GM23248 (cell line): ENCODE data around the gene IFT52. TPM values are rescaled to one million over a fixed set of nuclear protein-coding genes. Genes with fewer than 3 reads are reported as not detected.
"Not testable (repeated sequence)": the region's sequence is repeated elsewhere in the genome, so short reads cannot be mapped to it uniquely, and the experiment has no call there.

Experiments used
- DNase-seq: peaks from one replicate; pipeline ENCODE4 v3.0.0-alpha.2; 2015
- H2AFZ ChIP-seq: fragments of 200-600 bp; sonication (generic); 2 replicates; pipeline ENCODE4 v1.6.1; 2016; ENCODE audit warnings: antibody characterized with exemption
- H3F3A ChIP-seq: fragments of 200-600 bp; sonication (generic); 2 replicates; pipeline ENCODE4 v1.6.1; 2016; ENCODE audit warnings: mild to moderate bottlenecking, antibody characterized with exemption, mixed run types; ENCODE audit not compliant: insufficient read depth
- H3K27ac ChIP-seq: fragments of 200-600 bp; sonication (generic); 2 replicates; pipeline ENCODE4 v1.5.1; 2016; ENCODE audit warnings: mild to moderate bottlenecking
- H3K27me3 ChIP-seq: fragments of 200-600 bp; sonication (generic); replicated peaks from 2 replicates; pipeline ENCODE4 v1.6.1; 2016; ENCODE audit warnings: mild to moderate bottlenecking; ENCODE audit not compliant: insufficient read depth
- H3K36me3 ChIP-seq: fragments of 200-600 bp; sonication (generic); 2 replicates; pipeline ENCODE4 v1.6.1; 2016; ENCODE audit warnings: low read depth, mild to moderate bottlenecking
- H3K4me1 ChIP-seq: fragments of 200-600 bp; sonication (generic); 2 replicates; pipeline ENCODE4 v1.6.1; 2016; ENCODE audit warnings: mild to moderate bottlenecking; ENCODE audit not compliant: insufficient read depth
- H3K4me2 ChIP-seq: fragments of 200-600 bp; sonication (generic); one replicate; pipeline ENCODE4 v1.6.1; 2016; ENCODE audit warnings: mild to moderate bottlenecking; ENCODE audit not compliant: unreplicated experiment
- H3K4me3 ChIP-seq: fragments of 200-600 bp; sonication (generic); 2 replicates; pipeline ENCODE4 v1.5.1; 2016; ENCODE audit warnings: mild to moderate bottlenecking
- H3K79me2 ChIP-seq: fragments of 200-600 bp; sonication (generic); 2 replicates; pipeline ENCODE4 v1.6.1; 2016; ENCODE audit warnings: mild to moderate bottlenecking; ENCODE audit not compliant: insufficient read depth
- H3K9ac ChIP-seq: fragments of 200-600 bp; sonication (generic); 2 replicates; pipeline ENCODE4 v1.6.1; 2016; ENCODE audit warnings: mild to moderate bottlenecking
- H3K9me2 ChIP-seq: fragments of 200-600 bp; sonication (generic); 2 replicates; pipeline ENCODE4 v1.6.1; 2016; ENCODE audit warnings: mixed run types, mild to moderate bottlenecking, moderate library complexity; ENCODE audit not compliant: insufficient read depth
- H3K9me3 ChIP-seq: fragments of 200-600 bp; sonication (generic); one replicate; pipeline ENCODE4 v1.6.1; 2017; ENCODE audit warnings: low read depth
- H4K20me1 ChIP-seq: fragments of 200-600 bp; sonication (generic); 2 replicates; pipeline ENCODE4 v1.6.0; 2016; ENCODE audit not compliant: insufficient read depth
- EZH2 ChIP-seq: fragments of 200-600 bp; sonication (generic); IDR thresholded peaks from 2 replicates; pipeline ENCODE4 v1.6.1; 2018; ENCODE audit warnings: antibody characterized with exemption, mild to moderate bottlenecking; ENCODE audit not compliant: insufficient read depth, poor library complexity, severe bottlenecking
- EZH2phosphoT487 ChIP-seq: fragments of 200-600 bp; sonication (generic); IDR thresholded peaks from 2 replicates; pipeline ENCODE4 v1.6.1; 2018; ENCODE audit warnings: antibody characterized with exemption, moderate library complexity, mild to moderate bottlenecking, low read depth; ENCODE audit not compliant: insufficient read depth
- WGBS, 2 experiments: methylation state at CpG; one replicate each; pipeline ENCODE4 v1.1.6; 2015 to 2017; ENCODE audit warnings: low lambda C conversion rate in 2 of 2, low coverage in 1 of 2; ENCODE audit errors: missing lambda C conversion rate in 2 of 2; 5-methylcytosine and 5-hydroxymethylcytosine counted together
- in situ Hi-C: fragments of 300-500 bp; cut with MboI; formaldehyde crosslinking; loops from 2 replicates; pipeline ENCODE4 v1.15.0; 2020
- polyA plus RNA-seq: library from polyadenylated mRNA; unstranded; fragments of >200 nt; fragmentation: Nextera tagmentation; extraction: Ambion mirVana; gene quantifications from 2 replicates; pipeline ENCODE4 v1.2.1, GENCODE V29; 2016
- total RNA-seq: library from RNA; depleted of rRNA; stranded (reverse); fragments of >200 nt; shearing (Covaris generic); gene quantifications from 2 replicates; pipeline ENCODE4 v1.2.3, GENCODE V29; 2014

Gene IFT52
- total and polyA plus RNA-seq, 2 experiments from 2014 or later: 40.2 to 51.7 TPM

GRCh38 chr20:43590036-43590391 is 723 bp upstream of the IFT52 start:
- no peak for TF ChIP-seq EZH2
- TF ChIP-seq EZH2phosphoT487: no peak
- peak overlapping the region; percentile 78 for H3K27ac ChIP-seq
- no peaks in the 10 kb centered on the region for H4K20me1 ChIP-seq
- H3K9me3 ChIP-seq: no peaks in the 10 kb centered on the region
- H3K4me1 ChIP-seq: peaks cover 14% of the 10 kb centered on the region
- in situ Hi-C loops: no loop called here
- no peaks in the 10 kb centered on the region for H3F3A ChIP-seq
- no peaks in the 10 kb centered on the region for H3K36me3 ChIP-seq
- H3K4me2 ChIP-seq: peak overlapping the region; percentile 80
- no peaks in the 10 kb centered on the region for H3K9me2 ChIP-seq
- H2AFZ ChIP-seq: peak overlapping the region; percentile 96
- H3K27me3 ChIP-seq: no peaks in the 10 kb centered on the region
- no peak for DNase-seq
- H3K9ac ChIP-seq: peak overlapping the region; percentile 78
- peaks cover 28% of the 10 kb centered on the region for H3K79me2 ChIP-seq
- H3K4me3 ChIP-seq: peak overlapping the region; percentile 94
- WGBS, 2 experiments: 31 to 34% methylated on average over 9 of the region's 9 CpGs

GRCh38 chr20:43601960-43602359 is 11.2 kb downstream of the IFT52 start:
- DNase-seq, H3K4me1 ChIP-seq, in situ Hi-C loops, H3K79me2 ChIP-seq, H3F3A ChIP-seq, H3K4me3 ChIP-seq, H4K20me1 ChIP-seq, H3K27ac ChIP-seq, H2AFZ ChIP-seq, H3K4me2 ChIP-seq, H3K9me2 ChIP-seq, H3K27me3 ChIP-seq, H3K9ac ChIP-seq, H3K9me3 ChIP-seq: not testable (repeated sequence)
- WGBS, 2 experiments: 84% methylated on average over 8 of the region's 8 CpGs
- H3K36me3 ChIP-seq: peaks cover 26% of the 10 kb centered on the region

- Histone ChIP-seq H3K79me2 (no peaks in the 10 kb centered on the region), H4K20me1 (no peaks in the 10 kb centered on the region), H3K9me2 (no peaks in the 10 kb centered on the region), H3K27ac (no peak overlapping the region), H3F3A (no peaks in the 10 kb centered on the region), H3K4me3 (no peak overlapping the region), H2AFZ (no peak overlapping the region), H3K4me2 (no peak overlapping the region), H3K27me3 (no peaks in the 10 kb centered on the region), H3K9ac (no peak overlapping the region), H3K4me1 (no peaks in the 10 kb centered on the region), H3K9me3 (no peaks in the 10 kb centered on the region), H3K36me3 (peaks cover 22% of the 10 kb centered on the region)
- whole genome bisulfite sequencing, 2 experiments: 100% methylated on average over 1 of the region's 1 CpG
- TF ChIP-seq EZH2: no peak
- TF ChIP-seq EZH2phosphoT487: no peak
- DNase-seq: no peak
- in situ Hi-C loops: no loop called here
These were observed 12.4 kb downstream of the IFT52 start for GRCh38 chr20:43603124-43603523.

GRCh38 chr20:43605715-43606114 is 15.0 kb downstream of the IFT52 start:
- WGBS, 2 experiments: 97 to 99% methylated on average over 9 of the region's 9 CpGs
- Histone ChIP-seq H4K20me1 (no peaks in the 10 kb centered on the region), H3K27ac (no peak overlapping the region), H3K27me3 (no peaks in the 10 kb centered on the region), H3K9ac (no peak overlapping the region), H3F3A (no peaks in the 10 kb centered on the region), H3K4me2 (no peak overlapping the region), H3K9me2 (no peaks in the 10 kb centered on the region), H3K4me1 (no peaks in the 10 kb centered on the region), H2AFZ (no peak overlapping the region), H3K4me3 (no peak overlapping the region), H3K36me3 (peaks cover 16% of the 10 kb centered on the region), H3K9me3 (no peaks in the 10 kb centered on the region), H3K79me2 (no peaks in the 10 kb centered on the region)
- TF ChIP-seq EZH2: no peak
- TF ChIP-seq EZH2phosphoT487: no peak
- no peak for DNase-seq
- in situ Hi-C loops: no loop called here

- H3K9me2 ChIP-seq, H3K27me3 ChIP-seq, H3K9ac ChIP-seq, H3K4me2 ChIP-seq, H3K4me3 ChIP-seq, H3F3A ChIP-seq, H3K79me2 ChIP-seq, H3K27ac ChIP-seq, H2AFZ ChIP-seq, H3K9me3 ChIP-seq, DNase-seq, in situ Hi-C loops, H3K4me1 ChIP-seq, H4K20me1 ChIP-seq: not testable (repeated sequence)
- WGBS, 2 experiments: 94 to 95% methylated on average over 9 to 20 of the region's 30 CpGs
- peaks cover 16% of the 10 kb centered on the region for H3K36me3 ChIP-seq
These were observed 16.5 kb downstream of the IFT52 start for GRCh38 chr20:43607278-43607677.
